Heart right ventricle (tissue), 16 donors: Measurements from ENCODE around the gene PDE9A. TPM values are rescaled to one million over a fixed set of nuclear protein-coding genes. Genes with fewer than 3 reads are reported as not detected.

Experiments used
- ATAC-seq, 8 donors: fragments of 200-7000 bp; cut with Tn5 transposase; one replicate each; pipeline ENCODE4 v1.9.1; 2020; ENCODE audit warnings: mild to moderate bottlenecking in 8 of 8, moderate library complexity in 8 of 8, moderate number of reproducible peaks in 1 of 8
- DNase-seq, 2 donors: peaks; one replicate each; pipeline ENCODE4 v3.0.0-alpha.2; 2020
- H3K27ac ChIP-seq, 10 donors: fragments of 200-600 bp; sonication (generic) in 2 of 10; one replicate each; pipeline versions ENCODE4 v1.5.0 to v1.8.0; 2020 to 2022; ENCODE audit warnings: mild to moderate bottlenecking in 3 of 10
- H3K27me3 ChIP-seq, 7 donors: fragments of 200-600 bp; one replicate each; pipeline ENCODE4 v1.8.0; 2021 to 2022; ENCODE audit warnings: mild to moderate bottlenecking in 2 of 7
- H3K36me3 ChIP-seq, 9 donors: fragments of 200-600 bp; sonication (generic) in 1 of 9; one replicate each; pipeline versions ENCODE4 v1.5.0 to v1.8.0; 2020 to 2022; ENCODE audit warnings: mild to moderate bottlenecking in 2 of 9
- H3K4me1 ChIP-seq, 9 donors: fragments of 200-600 bp; sonication (generic) in 1 of 9; one replicate each; pipeline versions ENCODE4 v1.5.0 to v1.8.0; 2020 to 2022; ENCODE audit warnings: mild to moderate bottlenecking in 4 of 9
- H3K4me3 ChIP-seq, 10 donors: fragments of 200-600 bp; sonication (generic) in 2 of 10; one replicate each; pipeline versions ENCODE4 v1.5.0 to v1.8.0; 2020 to 2022; ENCODE audit warnings: mild to moderate bottlenecking in 7 of 10, moderate library complexity in 2 of 10
- H3K9me3 ChIP-seq, 11 donors: fragments of 200-600 bp in 10 of 11; sonication (generic) in 2 of 11; one replicate each; pipeline versions ENCODE4 v1.5.0 to v1.8.0; 2013 to 2022; ENCODE audit warnings: mild to moderate bottlenecking in 2 of 11, control low read depth in 1 of 11, moderate library complexity in 1 of 11
- WGBS, 2 donors: extraction: QIAGEN DNeasy Blood & Tissue Kit; methylation state at CpG; one replicate each; pipeline ENCODE4 v1.1.7; 2013; ENCODE audit warnings: inconsistent platforms in 1 of 2; 5-methylcytosine and 5-hydroxymethylcytosine counted together
- intact Hi-C, 10 donors: fragments of 100-400 bp; cut with DNase I; formaldehyde crosslinking; loops; one replicate each; pipeline versions ENCODE4 v1.11.1 to v1.14.2; 2022
- polyA plus RNA-seq, 2 donors: library from polyadenylated mRNA; stranded (reverse); fragments of 200-250 nt; gene quantifications; one replicate each; pipeline ENCODE4 v1.2.3, GENCODE V29; 2013
- total RNA-seq, 10 donors: library from RNA; stranded (reverse); fragmentation: NEBNext Ultra II Directional in 3 of 10; extraction: Animal tissue kit (Norgen Biotek cat#: 25700) in 3 of 10; gene quantifications; one replicate each; pipeline versions ENCODE4 v1.2.1 to v1.2.4, GENCODE V29; 2021 to 2023
- TF ChIP-seq, protein P1 (sequence below), 9 donors: fragments of 200-600 bp; sonication (generic) in 2 of 9; IDR thresholded peaks; one replicate each; pipeline versions ENCODE4 v1.5.0 to v1.8.0; 2021 to 2022; ENCODE audit warnings: antibody characterized with exemption in 9 of 9, mild to moderate bottlenecking in 5 of 9, moderate library complexity in 1 of 9
- donor health status: Arrhythmogenic right ventricular cardiomyopathy.
- donor health status: ischemic (EF 13 %, LVEDD 7.1; RV severe dilation, severe dysfunction).
- donor health status: healthy with polysubstance abuse.
- donor health status: DM: no; HTN: yes; CAD: no.
- donor health status: DM: no; HTN: no; CAD: no.
- donor health status: ischemic (EF 25% LVEDD 6.9; RV normal size, moderate dysfunction).
- donor health status: ischemic (EF 25% LVEDD 5.7; RV mildly dilated, moderate dysfunction).
- donor health status: healthy.
- donor health status: DM: yes; HTN: yes; CAD: no.
- donor health status: Ischemic cardiomyopathy.
- donor health status: ischemic (EF 35%, LVEDD 5.7; RV mildly dilated, moderate dysfunction).
- donor health status: nonischemic (EF 11% LVEDD 7.7; RV severe dilation, severe dysfunction).
- donor health status: DM: yes; HTN: yes; CAD: no.
- donor health status: PGD.
- donor health status: ischemic (EF 29% LVEDD 5.4; RV normal size, mild dysfunction).
- donor health status: nonischemic (EF 23%, LVEDD 6.1; RV moderate dilation, normal function).

PDE9A gene
- total and polyA plus RNA-seq, 12 donors: 1.2 to 7.0 (median 2.2) TPM

DNA sequence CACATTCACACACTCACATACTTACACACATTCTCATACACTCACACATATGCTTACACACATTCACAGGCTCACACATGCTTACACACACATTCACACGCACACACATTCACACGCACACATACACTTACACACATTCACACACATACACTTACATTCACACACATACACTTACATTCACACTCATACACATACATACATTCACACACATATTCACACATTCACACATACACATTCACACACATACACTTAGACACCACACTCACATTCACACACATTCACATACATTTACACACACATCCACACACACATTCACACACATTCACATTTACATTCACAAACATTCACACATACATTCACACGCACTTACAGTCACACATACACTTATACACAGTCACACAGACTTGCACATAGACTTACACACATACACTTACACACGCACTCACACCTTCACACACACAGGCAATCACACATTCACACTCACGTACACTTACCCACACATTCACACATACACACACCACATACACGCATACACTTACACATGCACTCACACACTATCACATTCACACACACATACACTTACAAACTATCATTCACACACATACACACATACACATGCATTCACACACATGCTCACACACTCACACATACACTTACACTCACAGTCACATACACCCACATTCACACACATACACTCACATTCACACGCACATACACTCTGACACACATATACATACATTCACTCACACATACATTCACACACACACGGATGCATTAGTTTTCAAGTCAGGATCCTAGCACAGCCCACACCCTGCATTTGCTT, 16.8 kb downstream of the PDE9A start:
- Histone ChIP-seq H3K4me1 (peaks cover 0 to 34% (median 19%) of the 10 kb centered on the region in 9 donors), H3K27me3 (peaks cover 0 to 5% (median 2%) of the 10 kb centered on the region in 7 donors), H3K4me3 (no peak overlapping the region), H3K9me3 (no peaks in the 10 kb centered on the region), H3K36me3 (no peaks in the 10 kb centered on the region), H3K27ac (no peak overlapping the region)
- ATAC-seq: no peak
- intact Hi-C loops: loop anchor here in 2 of 10 donors (2.0 to 10.0 kb wide), 2 partner anchors 15 to 115 kb away; no protein-coding TSS in a partner anchor
- DNase-seq: no peak
- TF ChIP-seq, protein P1, sequence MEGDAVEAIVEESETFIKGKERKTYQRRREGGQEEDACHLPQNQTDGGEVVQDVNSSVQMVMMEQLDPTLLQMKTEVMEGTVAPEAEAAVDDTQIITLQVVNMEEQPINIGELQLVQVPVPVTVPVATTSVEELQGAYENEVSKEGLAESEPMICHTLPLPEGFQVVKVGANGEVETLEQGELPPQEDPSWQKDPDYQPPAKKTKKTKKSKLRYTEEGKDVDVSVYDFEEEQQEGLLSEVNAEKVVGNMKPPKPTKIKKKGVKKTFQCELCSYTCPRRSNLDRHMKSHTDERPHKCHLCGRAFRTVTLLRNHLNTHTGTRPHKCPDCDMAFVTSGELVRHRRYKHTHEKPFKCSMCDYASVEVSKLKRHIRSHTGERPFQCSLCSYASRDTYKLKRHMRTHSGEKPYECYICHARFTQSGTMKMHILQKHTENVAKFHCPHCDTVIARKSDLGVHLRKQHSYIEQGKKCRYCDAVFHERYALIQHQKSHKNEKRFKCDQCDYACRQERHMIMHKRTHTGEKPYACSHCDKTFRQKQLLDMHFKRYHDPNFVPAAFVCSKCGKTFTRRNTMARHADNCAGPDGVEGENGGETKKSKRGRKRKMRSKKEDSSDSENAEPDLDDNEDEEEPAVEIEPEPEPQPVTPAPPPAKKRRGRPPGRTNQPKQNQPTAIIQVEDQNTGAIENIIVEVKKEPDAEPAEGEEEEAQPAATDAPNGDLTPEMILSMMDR (IDR thresholded peaks at IDR 0.05): no peak
- WGBS, 2 donors: 83 to 93% methylated on average over 8 of the region's 8 CpGs

DNA sequence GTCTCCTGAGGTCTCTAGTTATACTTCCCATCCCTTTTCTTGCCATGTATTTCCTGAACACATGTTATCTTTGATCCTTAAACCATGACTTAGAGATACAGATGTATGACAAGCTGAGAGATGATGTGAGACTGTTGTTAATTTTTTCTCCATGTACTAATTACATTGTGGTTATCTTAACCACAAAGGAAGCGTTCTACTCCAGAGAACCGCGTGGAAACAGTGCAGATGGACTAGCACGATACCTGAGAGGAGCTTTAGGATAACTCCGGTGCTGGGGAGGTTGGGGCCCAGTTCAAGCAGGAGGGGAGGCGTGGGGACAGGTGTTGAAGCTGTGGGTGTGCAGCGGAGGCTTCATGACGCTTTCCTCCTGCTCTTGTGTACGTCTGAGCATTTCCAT, 17.5 kb downstream of the PDE9A start:
- H3K9me3 ChIP-seq: no peaks in the 10 kb centered on the region
- no peaks in the 10 kb centered on the region for H3K36me3 ChIP-seq
- no peak for DNase-seq
- peaks cover 0 to 37% (median 19%) of the 10 kb centered on the region in 9 donors for H3K4me1 ChIP-seq
- WGBS, 2 donors: 75 to 78% methylated on average over 9 of the region's 9 CpGs
- TF ChIP-seq, protein P1 (IDR thresholded peaks at IDR 0.05): no peak
- ATAC-seq: no peak
- H3K27ac ChIP-seq: no peak overlapping the region
- H3K27me3 ChIP-seq: peaks cover 0 to 5% (median 3%) of the 10 kb centered on the region in 7 donors
- H3K4me3 ChIP-seq: no peak overlapping the region
- intact Hi-C loops: loop anchor here in 2 of 10 donors (2.0 to 10.0 kb wide), 2 partner anchors 16 to 114 kb away; no protein-coding TSS in a partner anchor

DNA sequence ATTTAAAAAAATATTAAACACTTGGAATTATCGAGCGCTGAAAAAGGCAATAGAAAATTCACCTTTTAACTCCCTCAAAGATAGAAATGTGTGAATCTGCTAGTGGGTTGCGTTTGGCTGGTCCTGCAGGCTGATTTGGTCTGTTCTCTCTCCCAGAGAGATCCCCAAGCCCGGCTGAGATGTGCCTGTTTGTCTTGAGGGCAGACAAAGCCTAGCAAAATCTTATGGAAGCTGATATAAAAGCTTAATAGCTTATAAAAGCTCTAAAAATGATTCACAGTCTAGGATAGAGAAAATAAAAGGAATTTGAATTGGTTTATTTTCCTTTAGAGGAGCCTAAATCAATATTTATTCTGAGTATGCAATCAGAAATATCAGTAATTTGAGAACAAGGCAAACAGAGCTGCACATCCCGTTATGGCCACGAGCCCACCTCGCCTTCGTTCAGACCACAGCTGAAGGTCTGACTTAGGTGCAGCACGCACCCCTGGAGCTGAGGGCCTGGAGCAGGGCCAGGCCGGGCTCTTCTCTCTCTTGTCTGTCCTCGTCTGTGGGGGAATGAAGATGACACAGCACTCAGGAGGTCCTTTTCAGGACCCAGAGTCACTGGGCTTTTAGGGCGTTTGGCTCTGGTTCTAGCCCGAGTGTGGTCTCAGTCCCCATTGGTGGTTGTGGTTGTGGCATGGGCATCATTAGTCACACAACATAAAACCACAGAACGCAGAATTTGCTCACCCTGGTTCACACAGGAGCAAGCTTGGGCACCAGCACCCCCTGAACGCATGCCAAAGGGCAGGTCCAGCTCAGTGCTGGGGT, 18.6 kb downstream of the PDE9A start:
- H3K36me3 ChIP-seq: no peaks in the 10 kb centered on the region
- DNase-seq: no peak
- H3K9me3 ChIP-seq: no peaks in the 10 kb centered on the region
- no peak overlapping the region for H3K27ac ChIP-seq
- intact Hi-C loops: loop anchor here in 2 of 10 donors (2.0 to 10.0 kb wide), 2 partner anchors 17 to 113 kb away; no protein-coding TSS in a partner anchor
- no peak overlapping the region for H3K4me3 ChIP-seq
- no peak for ATAC-seq
- WGBS, 2 donors: 87 to 89% methylated on average over 15 of the region's 15 CpGs
- H3K27me3 ChIP-seq: peaks cover 0 to 5% (median 3%) of the 10 kb centered on the region in 7 donors
- TF ChIP-seq, protein P1 (IDR thresholded peaks at IDR 0.05): no peak
- peaks cover 0 to 38% (median 19%) of the 10 kb centered on the region in 9 donors for H3K4me1 ChIP-seq
